Measurements from ENCODE around the gene MAP3K8.
"Not testable (repeated sequence)": the region's sequence is repeated elsewhere in the genome, so short reads cannot be mapped to it uniquely, and the experiment has no call there.

MAP3K8 gene

DNA sequence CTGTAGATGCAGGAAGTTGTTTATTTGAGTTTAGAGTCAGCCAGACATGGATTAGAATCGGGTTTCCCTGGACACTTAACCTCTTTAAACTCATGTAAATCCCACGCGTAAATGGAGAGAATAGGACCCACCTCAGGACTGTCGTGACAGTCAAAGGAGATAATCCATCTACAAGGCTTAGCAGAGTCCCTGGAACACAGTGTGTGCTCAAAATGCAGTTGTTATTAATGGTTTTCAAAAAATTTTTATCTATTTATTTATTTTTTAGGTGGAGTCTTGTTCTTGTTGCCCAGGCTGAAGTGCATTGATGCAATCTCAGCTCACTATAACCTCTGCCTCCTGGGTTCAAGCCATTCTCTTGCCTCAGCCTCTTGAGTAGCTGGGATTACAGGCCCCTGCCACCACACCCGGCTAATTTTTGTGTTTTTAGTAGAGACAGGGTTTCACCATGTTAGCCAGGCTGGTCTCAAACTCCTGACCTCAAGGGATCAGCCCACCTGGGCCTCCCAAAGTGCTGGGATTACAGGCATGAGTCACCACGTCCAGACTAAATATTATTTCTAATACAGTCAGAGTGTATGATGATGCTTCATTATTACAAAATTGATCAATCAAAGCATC lies 10.2 kb upstream of the MAP3K8 start:
- not testable (repeated sequence) for DNase-seq

GRCh38 chr10:30425336-30426075 lies 8.5 kb upstream of the MAP3K8 start:
- no peak for DNase-seq

DNA sequence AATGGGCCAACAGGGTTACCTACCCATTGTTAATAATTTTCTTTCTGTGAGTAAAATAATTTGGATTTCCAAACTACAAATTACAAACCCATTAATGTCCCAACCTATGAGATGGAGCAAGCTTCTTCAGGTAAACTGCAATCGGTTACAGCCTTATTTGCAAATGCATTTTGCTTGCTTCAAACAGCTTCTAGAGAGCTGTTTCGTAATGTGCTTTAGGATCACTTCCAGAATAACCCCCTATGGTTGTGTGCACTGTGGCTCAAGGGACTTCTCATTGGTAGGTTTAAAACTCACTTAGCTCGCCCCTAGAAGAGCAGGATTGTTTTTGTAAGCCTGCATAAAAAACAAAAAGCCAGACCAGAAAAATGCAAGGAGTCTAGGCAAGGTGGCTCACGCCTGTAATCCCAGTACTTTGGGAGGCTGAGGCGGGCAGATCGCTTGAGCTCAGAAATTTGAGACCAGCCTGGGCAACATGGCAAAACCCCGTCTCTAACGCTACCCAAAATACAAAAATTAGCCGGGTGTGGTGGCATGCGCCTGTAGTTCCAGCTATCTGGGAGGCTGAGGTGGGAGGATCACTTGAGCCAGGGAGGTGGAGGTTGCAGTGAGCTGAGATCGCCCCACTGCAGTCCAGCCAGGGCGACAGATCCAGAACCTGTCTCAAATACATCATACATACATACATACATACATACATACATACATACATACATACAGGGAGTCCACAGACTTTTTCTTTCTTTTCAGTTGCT lies 3.3 kb upstream of the MAP3K8 start:
- DNase-seq = no peak

DNA sequence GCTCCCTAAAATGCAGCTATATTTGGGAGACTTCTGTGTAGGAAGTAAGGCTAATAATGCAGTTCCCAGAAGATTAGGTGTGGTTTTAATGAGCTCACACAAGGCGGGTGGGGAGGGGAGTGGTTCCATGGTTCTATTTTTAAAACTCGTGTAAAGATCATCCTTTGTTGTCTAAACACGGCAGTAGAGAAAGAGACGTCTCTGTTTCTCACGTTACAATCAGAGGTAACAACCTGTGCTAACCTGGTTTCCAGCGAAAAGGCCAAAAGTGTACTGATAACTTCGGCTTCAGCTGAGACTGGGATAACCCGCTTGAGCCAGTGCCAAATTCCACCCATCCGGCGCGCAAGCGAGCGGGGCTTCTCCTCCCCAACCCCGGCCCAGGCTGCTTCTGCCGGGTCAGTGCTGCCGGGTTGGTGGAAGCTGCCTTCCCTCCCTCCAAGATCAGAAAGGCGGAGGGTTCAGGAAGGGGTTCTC lies 2.5 kb upstream of the MAP3K8 start:
- no peak for DNase-seq

- DNase-seq = no peak
Measured at GRCh38 chr10:30432622-30433305, 1.2 kb upstream of the MAP3K8 start.

DNA sequence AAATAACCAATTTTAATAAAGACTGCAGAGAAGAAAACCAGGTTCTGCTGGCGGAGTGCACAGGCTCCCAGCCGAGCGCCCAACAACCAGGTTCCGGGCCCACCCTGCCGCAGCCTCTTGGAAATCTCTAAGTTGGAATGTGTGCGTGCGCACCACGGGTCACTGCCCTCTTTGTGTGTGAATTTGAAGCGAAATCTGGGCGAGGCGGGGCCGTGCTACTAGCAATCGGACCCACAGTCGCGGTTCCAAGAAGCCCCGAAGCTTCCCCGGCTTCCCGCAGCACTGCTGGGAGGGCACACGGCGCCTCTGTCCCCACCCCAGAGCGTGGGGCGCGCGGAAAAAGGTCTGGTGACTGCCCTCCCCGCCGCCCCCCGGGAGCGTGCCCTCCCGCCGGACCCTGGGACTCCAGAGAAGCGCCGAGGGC lies 666 bp upstream of the MAP3K8 start:
- no peak for DNase-seq

- peak; percentile 55 for DNase-seq
Measured at GRCh38 chr10:30434273-30435072, 489 bp downstream of the MAP3K8 start.

DNA sequence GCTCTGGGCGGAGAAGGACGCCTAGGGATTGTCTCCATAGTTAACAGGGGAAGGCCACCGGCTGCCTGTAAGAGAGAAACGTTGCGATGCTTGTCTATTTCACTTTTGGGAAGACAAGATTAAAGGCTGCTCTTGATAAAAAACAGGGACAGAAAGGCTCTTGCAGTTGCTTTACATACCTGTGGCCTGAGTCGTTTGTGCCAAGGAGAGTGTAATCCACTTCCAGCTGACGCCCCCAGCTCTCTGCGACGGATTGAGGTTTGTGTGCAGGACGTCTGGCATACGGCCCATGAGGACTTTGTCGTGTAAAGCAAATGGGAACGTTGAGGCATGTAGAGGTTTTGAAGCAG lies 1.1 kb downstream of the MAP3K8 start:
- no peak for DNase-seq

GRCh38 chr10:30435499-30436167 lies 1.6 kb downstream of the MAP3K8 start:
- DNase-seq = not testable (repeated sequence)

DNA sequence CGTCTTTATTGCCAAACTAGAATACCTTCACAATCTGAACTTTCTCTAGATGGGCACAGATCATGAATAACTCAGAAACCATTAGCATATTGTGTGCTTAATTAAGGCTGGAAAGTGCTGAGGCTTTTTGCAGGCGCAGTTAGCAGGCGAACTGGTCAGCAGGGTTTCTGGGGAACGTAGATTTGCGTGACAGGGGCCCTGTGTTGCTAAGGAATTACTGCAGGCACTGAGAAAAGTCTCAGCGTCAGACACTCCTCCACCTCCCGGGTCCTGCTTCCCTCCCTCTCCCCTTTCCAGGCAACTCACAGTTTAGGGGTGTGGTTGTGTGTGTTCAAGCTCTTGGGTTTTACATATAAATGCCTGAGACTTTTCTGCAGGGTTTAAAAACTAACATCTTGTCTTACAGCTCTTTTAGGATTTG lies 2.2 kb downstream of the MAP3K8 start:
- DNase-seq = no peak

GRCh38 chr10:30436671-30437030 lies 2.7 kb downstream of the MAP3K8 start:
- DNase-seq = no peak

DNA sequence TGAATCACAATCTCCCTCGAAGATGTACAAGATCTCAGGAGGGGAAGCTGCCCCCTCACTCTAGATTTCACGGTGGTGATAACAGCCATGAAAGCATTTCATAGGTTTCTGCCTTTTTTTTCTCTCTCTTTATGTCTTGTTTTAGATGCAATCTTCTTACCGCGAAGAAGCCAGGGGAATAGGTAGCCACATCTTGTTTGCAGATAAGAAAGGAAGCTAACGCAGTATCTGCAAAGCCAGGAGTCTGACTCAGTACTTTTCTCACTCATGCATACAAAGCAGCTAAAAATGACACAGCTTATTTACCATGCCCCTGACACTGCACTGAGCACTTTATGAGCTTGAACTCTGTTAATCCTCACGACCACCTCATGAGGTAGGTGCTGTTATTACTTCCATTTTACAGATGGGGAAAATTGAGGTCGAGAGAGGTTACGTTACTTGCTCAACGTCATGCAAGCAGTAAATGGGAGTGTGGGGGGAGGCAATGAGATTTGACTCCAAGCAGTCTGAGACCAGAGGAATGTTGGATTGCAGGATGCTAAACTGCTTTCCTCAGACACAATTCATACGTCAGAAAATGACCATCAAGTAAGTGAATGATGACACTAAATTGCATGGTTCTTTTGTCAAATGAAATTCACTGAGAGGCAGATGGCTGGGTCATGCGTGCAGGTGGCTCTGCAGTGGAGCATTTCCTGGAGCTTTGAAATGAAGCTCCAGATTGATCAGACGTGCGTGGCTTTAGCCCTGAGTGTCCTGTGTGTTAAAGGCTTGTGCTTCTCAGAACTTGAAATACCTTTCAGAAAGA lies 3.3 kb downstream of the MAP3K8 start:
- DNase-seq = no peak

- DNase-seq = no peak
Measured at GRCh38 chr10:30438021-30438850, 4.3 kb downstream of the MAP3K8 start.

GRCh38 chr10:30439931-30440330 lies 5.9 kb downstream of the MAP3K8 start:
- no peak for DNase-seq

GRCh38 chr10:30442019-30442606 lies 8.1 kb downstream of the MAP3K8 start:
- DNase-seq = no peak

DNA sequence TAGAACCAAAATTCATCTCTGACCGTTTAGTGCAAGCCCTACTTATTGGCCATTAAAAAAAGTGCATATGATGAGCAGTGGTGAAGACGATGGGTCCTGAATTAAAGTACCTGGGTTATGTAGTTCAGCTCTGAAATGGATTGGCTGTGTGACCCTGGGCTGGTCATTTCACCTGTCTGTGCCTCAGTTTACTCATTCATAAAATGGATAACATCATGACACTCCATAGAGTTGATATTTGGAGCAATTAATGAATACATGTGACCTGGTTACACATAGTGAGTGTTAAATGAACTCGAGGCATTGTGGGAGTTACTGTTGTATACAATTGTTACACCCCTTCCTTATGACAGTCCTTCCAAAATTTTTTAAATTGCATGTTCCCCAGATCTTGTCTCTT lies 9.1 kb downstream of the MAP3K8 start:
- DNase-seq = no peak

DNA sequence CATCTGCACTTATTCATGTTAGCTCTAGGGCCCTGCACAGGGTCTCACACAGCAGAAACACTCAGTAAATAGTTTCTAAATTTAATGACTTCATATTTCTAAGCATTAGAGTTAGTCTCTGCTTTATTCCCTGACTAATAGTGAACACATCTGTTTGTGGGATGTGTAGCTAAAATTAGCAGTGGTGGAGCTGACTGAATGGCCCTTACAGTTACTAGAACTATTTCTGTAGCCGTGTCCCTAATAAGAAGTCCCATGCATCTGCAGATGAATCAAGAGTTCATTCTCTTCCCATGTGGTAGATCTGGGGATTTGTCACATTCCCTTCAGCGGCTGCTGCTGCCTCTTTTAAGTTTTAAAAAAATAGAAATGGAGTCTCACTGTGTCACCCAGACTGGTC lies 11.7 kb downstream of the MAP3K8 start:
- no peak for DNase-seq

- no peak for DNase-seq
Measured at GRCh38 chr10:30447125-30447799, 13.3 kb downstream of the MAP3K8 start.

- no peak for DNase-seq
Measured at GRCh38 chr10:30448092-30448491, 14.1 kb downstream of the MAP3K8 start.
